K562 (cell line): ENCODE results near the gene ARHGAP26. TPM values are rescaled to one million over a fixed set of nuclear protein-coding genes. Genes with fewer than 3 reads are reported as not detected.

ENCODE experiments used
- CAMTA2 ChIP-seq: fragments of 250-450 bp; sonication (Bioruptor Pico); conservative IDR thresholded peaks from 2 replicates; pipeline ENCODE4 v1.5.1; 2022
- CBX3 ChIP-seq, 2 experiments: IDR thresholded peaks; 1 replicate in 1 of 2; 2 replicates in 1 of 2; pipeline ENCODE4 v1.6.1; 2012; ENCODE audit warnings: inconsistent platforms in 2 of 2, low read length in 2 of 2, borderline replicate concordance in 1 of 2, control low read depth in 1 of 2
- CHAMP1 ChIP-seq: fragments of 450-650 bp; IDR thresholded peaks from 2 replicates; pipeline ENCODE4 v1.6.1; 2016; ENCODE audit warnings: mild to moderate bottlenecking
- ETV5 ChIP-seq: sonication (generic); formaldehyde crosslinking; IDR thresholded peaks from 2 replicates; pipeline ENCODE4 v1.4.0; 2020; ENCODE audit warnings: low read depth, mild to moderate bottlenecking, missing genetic modification reagents
- GMEB1 ChIP-seq: fragments of 250-450 bp; sonication (Bioruptor Pico); IDR thresholded peaks from 2 replicates; pipeline ENCODE4 v1.4.0; 2020; ENCODE audit warnings: mild to moderate bottlenecking
- LCOR ChIP-seq: sonication (generic); formaldehyde crosslinking; IDR thresholded peaks from 2 replicates; pipeline ENCODE4 v1.8.0; 2022; ENCODE audit warnings: mild to moderate bottlenecking, missing genetic modification reagents
- MXD1 ChIP-seq: fragments of 250-450 bp; sonication (Bioruptor Pico); IDR thresholded peaks from 2 replicates; pipeline ENCODE4 v1.8.0; 2021; ENCODE audit warnings: borderline replicate concordance, mild to moderate bottlenecking, moderate library complexity; ENCODE audit not compliant: poor library complexity, severe bottlenecking
- NKRF ChIP-seq: fragments of 450-650 bp; IDR thresholded peaks from 2 replicates; pipeline ENCODE4 v1.6.1; 2016; ENCODE audit warnings: borderline replicate concordance
- REST ChIP-seq, 2 experiments: fragments of 450-650 bp; formaldehyde crosslinking in 1 of 2; IDR thresholded peaks; 2 replicates each; pipeline versions ENCODE4 v1.4.0 to v1.6.1; 2014 to 2020; ENCODE audit warnings: mild to moderate bottlenecking in 2 of 2, borderline replicate concordance in 1 of 2, low read depth in 1 of 2
- RNF2 ChIP-seq: sonication (generic); IDR thresholded peaks from 2 replicates; pipeline ENCODE4 v1.6.1; 2016
- ZNF143 ChIP-seq: sonication (generic); formaldehyde crosslinking; IDR thresholded peaks from 2 replicates; pipeline ENCODE4 v1.9.0; 2022; ENCODE audit warnings: mild to moderate bottlenecking, missing genetic modification reagents
- ZNF766 ChIP-seq: fragments of 200-800 bp; sonication (Bioruptor generic); conservative IDR thresholded peaks from 2 replicates; pipeline ENCODE4 v1.6.1; 2016; ENCODE audit warnings: missing genetic modification characterization, missing compliant biosample characterization
- polyA plus RNA-seq, 8 experiments: library from polyadenylated mRNA; depleted of rRNA in 4 of 8; stranded (reverse) in 5 of 8; unstranded in 3 of 8; fragments of >200 nt; fragmentation: Nextera tagmentation in 2 of 8; fragmentation: Illumina TruSeq in 1 of 8; extraction: Ambion mirVana in 2 of 8; extraction: Trizol in 1 of 8; gene quantifications; 2 replicates each; pipeline versions ENCODE4 v1.2.1 to v1.2.3, GENCODE V29; 2011 to 2014; ENCODE audit warnings: inconsistent platforms in 1 of 8, missing spikeins in 1 of 8
- total RNA-seq, 7 experiments: library from RNA; depleted of rRNA in 6 of 7; stranded (reverse); fragments of >200 nt in 6 of 7; fragmentation: Illumina TruSeq in 2 of 7; extraction: Trizol in 2 of 7; gene quantifications; 2 replicates each; pipeline versions ENCODE4 v1.2.1 to v1.2.3, GENCODE V29; 2011 to 2021; ENCODE audit warnings: low replicate concordance in 1 of 7

ARHGAP26 gene
- total and polyA plus RNA-seq, 9 of the 15 experiments (the other 6 are each of a cell fraction or from before 2014, with no cell fraction given): 0.13 to 1.1 (median 0.55) TPM

- TF ChIP-seq NKRF (no peak), LCOR (CRISPR knock-in tag) (no peak), ZNF766 (CRISPR knock-in tag) (no peak), ETV5 (CRISPR knock-in tag) (no peak), REST (IDR thresholded peaks at IDR 0.05; ENCODE audit: borderline replicate concordance) (peak; percentile 81), REST (CRISPR knock-in tag; IDR thresholded peaks at IDR 0.05; ENCODE audit: low read depth) (no peak), GMEB1 (no peak), CAMTA2 (CRISPR knock-in tag) (no peak), CHAMP1 (0 out of 2 replicates have a peak, but pooled peaks have one; percentile 19), RNF2 (no peak), ZNF143 (CRISPR knock-in tag) (no peak), CBX3 (IDR thresholded peaks at IDR 0.05; ENCODE audit: borderline replicate concordance in 1 of 2, low read length in 2 of 2) (peak in 1 of 2 experiments; percentile 63; a peak in 1 of 3 replicates), MXD1 (no peak)
Measured at GRCh38 chr5:143014017-143014651, 244.0 kb downstream of the ARHGAP26 start (continued).
